Gastrocnemius medialis (tissue), 4 donors: Measurements from ENCODE around the gene NCKAP1. TPM values are rescaled to one million over a fixed set of nuclear protein-coding genes. Genes with fewer than 3 reads are reported as not detected.
A peak's percentile ranks its signal among the peaks of the same experiment; 100 is the strongest.

Source experiments
- ATAC-seq, 2 donors: fragments of 150-250 bp; one replicate each; pipeline ENCODE4 v1.9.1; 2016
- DNase-seq, 2 donors: peaks; one replicate each; pipeline ENCODE4 v3.0.0-alpha.2; 2019
- H3K27ac ChIP-seq, 4 donors: fragments of 200-600 bp; sonication (generic); 1 replicate in 1 of 4; 2 replicates in 3 of 4; pipeline ENCODE4 v1.5.1; 2016 to 2018; ENCODE audit warnings: mild to moderate bottlenecking in 2 of 4, moderate library complexity in 1 of 4
- H3K27me3 ChIP-seq, 3 donors: fragments of 200-600 bp; sonication (generic) in 2 of 3; 1 replicate in 1 of 3; 2 replicates in 2 of 3; pipeline versions ENCODE4 v1.5.1 to v1.6.0; 2016 to 2019; ENCODE audit warnings: mild to moderate bottlenecking in 1 of 3, moderate library complexity in 1 of 3
- H3K36me3 ChIP-seq, 2 donors: fragments of 200-600 bp; sonication (generic) in 1 of 2; one replicate each; pipeline ENCODE4 v1.5.1; 2017 to 2018
- H3K4me1 ChIP-seq, 2 donors: fragments of 200-600 bp; sonication (generic) in 1 of 2; one replicate each; pipeline ENCODE4 v1.5.1; 2016 to 2017; ENCODE audit warnings: mild to moderate bottlenecking in 2 of 2
- H3K4me3 ChIP-seq, 4 donors: fragments of 200-600 bp; sonication (generic) in 3 of 4; 1 replicate in 1 of 4; 2 replicates in 3 of 4; pipeline ENCODE4 v1.5.1; 2016 to 2019; ENCODE audit warnings: mild to moderate bottlenecking in 2 of 4
- H3K9me3 ChIP-seq, 3 donors: fragments of 200-600 bp; sonication (generic) in 2 of 3; 1 replicate in 1 of 3; 2 replicates in 2 of 3; pipeline ENCODE4 v1.5.1; 2016 to 2019
- CTCF ChIP-seq, 5 experiments: fragments of 450-650 bp in 3 of 5; fragments of 200-600 bp in 2 of 5; sonication (generic) in 2 of 5; IDR thresholded peaks in 4 of 5; conservative IDR thresholded peaks in 1 of 5; 1 replicate in 4 of 5; 2 replicates in 1 of 5; pipeline ENCODE4 v1.5.1; 2016 to 2019; ENCODE audit warnings: antibody characterized with exemption in 5 of 5, mild to moderate bottlenecking in 3 of 5, moderate library complexity in 3 of 5
- POLR2A ChIP-seq, 2 donors: fragments of 450-650 bp; IDR thresholded peaks; one replicate each; pipeline ENCODE4 v1.6.1; 2017; ENCODE audit warnings: antibody characterized with exemption in 2 of 2, mild to moderate bottlenecking in 2 of 2, moderate library complexity in 2 of 2
- in situ Hi-C, 4 donors: fragments of 200-750 bp; cut with MboI; loops; one replicate each; pipeline versions ENCODE4 v1.15.0 to v1.8.0; 2017; ENCODE audit warnings: low sequenced_read_pairs in 4 of 4
- intact Hi-C: fragments of 100-400 bp; cut with DNase I; formaldehyde crosslinking; loops from one replicate; pipeline ENCODE4 v1.15.1; 2023; ENCODE audit warnings: low total_unique reads
- total RNA-seq, 4 donors: library from RNA; depleted of rRNA; stranded (reverse); fragments of >200 nt; gene quantifications; one replicate each; pipeline versions ENCODE4 v1.1.0 to v1.2.3, GENCODE V29; 2016

NCKAP1 gene
- total RNA-seq, 4 donors from 2014 or later, result 152 to 303 (median 168) TPM

GRCh38 chr2:183011743-183012142 is 26.5 kb downstream of the NCKAP1 start:
- TF ChIP-seq CTCF (IDR thresholded peaks at IDR 0.05 in 4 of 5, conservative IDR thresholded peaks at IDR 0.05 in 1 of 5) (no peak), POLR2A (IDR thresholded peaks at IDR 0.05) (no peak)
- intact Hi-C loops, result no loop called here
- H3K4me1 ChIP-seq, result peaks cover 65 to 71% of the 10 kb centered on the region in 2 donors

GRCh38 chr2:183010112-183010511 is 28.1 kb downstream of the NCKAP1 start:
- DNase-seq (peak in 1 of 2 donors; percentile 31), ATAC-seq (peak; percentile 39 to 85)
- Histone ChIP-seq H3K4me1 (peaks cover 61 to 70% of the 10 kb centered on the region in 2 donors), H3K27me3 (no peaks in the 10 kb centered on the region), H3K27ac (peak overlapping the region in 1 of 4 donors; percentile 4), H3K36me3 (no peaks in the 10 kb centered on the region), H3K9me3 (no peaks in the 10 kb centered on the region), H3K4me3 (no peak overlapping the region)
- no peak for TF ChIP-seq POLR2A (IDR thresholded peaks at IDR 0.05)
- TF ChIP-seq CTCF (IDR thresholded peaks at IDR 0.05 in 4 of 5, conservative IDR thresholded peaks at IDR 0.05 in 1 of 5), result no peak
- in situ Hi-C loops, result no loop called here
- intact Hi-C loops, result no loop called here

More at GRCh38 chr2:183011743-183012142, 26.5 kb downstream of the NCKAP1 start:
- no peaks in the 10 kb centered on the region for H3K9me3 ChIP-seq
- H3K36me3 ChIP-seq, result no peaks in the 10 kb centered on the region
- DNase-seq (no peak), ATAC-seq (no peak)
- H3K4me3 ChIP-seq, result no peak overlapping the region
- H3K27me3 ChIP-seq, result no peaks in the 10 kb centered on the region
- in situ Hi-C loops, result no loop called here
- H3K27ac ChIP-seq, result peak overlapping the region in 1 of 4 donors; percentile 0

GRCh38 chr2:183009249-183009899 is 28.9 kb downstream of the NCKAP1 start:
- no peaks in the 10 kb centered on the region for H3K36me3 ChIP-seq
- no peak overlapping the region for H3K27ac ChIP-seq
- no peaks in the 10 kb centered on the region for H3K9me3 ChIP-seq
- H3K27me3 ChIP-seq, result no peaks in the 10 kb centered on the region
- H3K4me1 ChIP-seq, result peaks cover 54 to 70% of the 10 kb centered on the region in 2 donors
- no peak overlapping the region for H3K4me3 ChIP-seq
- DNase-seq (no peak), ATAC-seq (no peak)
- no peak for TF ChIP-seq CTCF (IDR thresholded peaks at IDR 0.05 in 4 of 5, conservative IDR thresholded peaks at IDR 0.05 in 1 of 5)
- TF ChIP-seq POLR2A (IDR thresholded peaks at IDR 0.05), result no peak
- intact Hi-C loops, result no loop called here
- in situ Hi-C loops, result no loop called here

- TF ChIP-seq CTCF (IDR thresholded peaks at IDR 0.05 in 4 of 5, conservative IDR thresholded peaks at IDR 0.05 in 1 of 5) (no peak), POLR2A (IDR thresholded peaks at IDR 0.05) (no peak)
- in situ Hi-C loops, result no loop called here
- peaks cover 11 to 24% of the 10 kb centered on the region in 2 donors for H3K4me1 ChIP-seq
Measured at GRCh38 chr2:183001948-183002347, 36.3 kb downstream of the NCKAP1 start.

More at GRCh38 chr2:183001948-183002347, 36.3 kb downstream of the NCKAP1 start:
- intact Hi-C loops, result no loop called here
- no peaks in the 10 kb centered on the region for H3K9me3 ChIP-seq
- DNase-seq (no peak), ATAC-seq (no peak)
- H3K4me3 ChIP-seq, result no peak overlapping the region
- no peak overlapping the region for H3K27ac ChIP-seq
- peaks cover 4 to 27% of the 10 kb centered on the region in 2 donors for H3K36me3 ChIP-seq
- H3K27me3 ChIP-seq, result no peaks in the 10 kb centered on the region
